ENCODE data around the gene CREB3L2. TPM values are rescaled to one million over a fixed set of nuclear protein-coding genes. Genes with fewer than 3 reads are reported as not detected.

Gene CREB3L2, protein sequence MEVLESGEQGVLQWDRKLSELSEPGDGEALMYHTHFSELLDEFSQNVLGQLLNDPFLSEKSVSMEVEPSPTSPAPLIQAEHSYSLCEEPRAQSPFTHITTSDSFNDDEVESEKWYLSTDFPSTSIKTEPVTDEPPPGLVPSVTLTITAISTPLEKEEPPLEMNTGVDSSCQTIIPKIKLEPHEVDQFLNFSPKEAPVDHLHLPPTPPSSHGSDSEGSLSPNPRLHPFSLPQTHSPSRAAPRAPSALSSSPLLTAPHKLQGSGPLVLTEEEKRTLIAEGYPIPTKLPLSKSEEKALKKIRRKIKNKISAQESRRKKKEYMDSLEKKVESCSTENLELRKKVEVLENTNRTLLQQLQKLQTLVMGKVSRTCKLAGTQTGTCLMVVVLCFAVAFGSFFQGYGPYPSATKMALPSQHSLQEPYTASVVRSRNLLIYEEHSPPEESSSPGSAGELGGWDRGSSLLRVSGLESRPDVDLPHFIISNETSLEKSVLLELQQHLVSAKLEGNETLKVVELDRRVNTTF
- 13.1 and 32.7 TPM in 2 replicates for total RNA-seq

DNA sequence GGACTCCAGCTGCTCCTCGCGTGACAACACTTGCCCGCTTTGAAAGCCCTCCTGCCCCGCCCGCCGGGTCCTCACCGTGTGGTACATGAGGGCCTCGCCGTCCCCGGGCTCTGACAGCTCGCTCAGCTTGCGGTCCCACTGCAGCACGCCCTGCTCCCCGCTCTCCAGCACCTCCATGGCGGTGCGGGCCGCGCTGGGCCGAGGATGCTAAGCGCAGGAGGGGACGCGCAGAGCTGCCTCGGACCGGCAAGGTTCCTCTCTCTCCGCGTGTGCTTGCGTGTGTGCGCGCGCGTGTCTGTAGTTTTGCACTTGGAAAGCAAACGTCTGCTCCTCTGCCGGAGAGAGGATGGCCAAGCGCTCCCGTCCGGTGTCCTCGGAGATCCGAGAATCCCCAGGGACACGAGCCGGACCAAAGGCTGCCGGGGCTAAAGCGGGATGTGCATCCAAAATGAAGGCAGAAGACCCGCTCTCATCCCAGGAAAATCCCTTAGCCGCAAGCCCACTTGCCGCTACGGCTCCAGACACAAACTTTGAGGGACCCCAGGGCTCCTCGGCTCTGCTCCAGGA, at the start of gene CREB3L2:
Gene CREB3L2 (minus strand): TSS at position 558 of the 567 bp plus-strand sequence. CDS start 381 bp downstream, at position 177.

DNA sequence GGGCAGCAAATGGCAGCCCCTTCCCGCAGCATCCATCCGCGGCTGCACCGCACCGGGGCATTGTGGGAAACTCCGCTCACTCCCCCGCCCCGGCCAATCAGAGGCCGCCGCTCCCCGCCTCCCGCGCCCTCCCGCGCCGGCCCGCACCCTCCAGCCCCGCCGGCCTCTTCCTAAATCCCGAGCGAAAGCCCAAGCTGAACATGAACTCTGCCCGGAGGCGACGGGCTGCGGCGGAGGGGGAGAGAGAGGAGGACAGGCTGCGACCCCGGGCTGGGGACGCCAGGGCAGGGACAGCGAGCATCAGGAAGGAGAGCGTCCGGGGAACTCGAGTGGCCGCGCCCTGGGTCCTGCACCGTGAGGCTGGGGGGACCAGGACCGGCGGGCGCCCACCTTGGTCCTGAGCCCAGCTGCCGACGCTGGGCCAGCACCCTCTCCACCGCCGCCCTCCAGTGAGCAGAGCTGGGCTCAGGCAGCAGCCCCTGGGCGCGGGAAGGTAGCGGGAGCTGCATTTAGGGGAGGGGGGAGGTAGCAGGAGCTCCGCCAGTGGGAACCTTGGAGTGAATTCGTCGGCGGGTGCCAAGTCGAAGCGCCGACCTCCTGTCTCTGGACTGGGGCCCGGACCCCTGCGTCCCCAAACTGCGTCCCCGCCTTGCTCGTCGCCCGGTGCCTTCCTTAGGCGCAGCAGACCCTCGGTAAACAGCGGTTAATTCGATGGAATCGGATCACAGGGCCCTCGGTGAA, 154.9 kb downstream of the CREB3L2 start, which contains the start of gene DGKI:
Gene DGKI (minus strand): TSS at position 148 of the 741 bp plus-strand sequence.

Other genes starting within 250 kb of the CREB3L2 start
- 0.86 and 2.5 TPM in 2 replicates for gene DGKI, start 155.1 kb downstream of the CREB3L2 start, total RNA-seq
- not detected in 2 replicates for gene AKR1D1, start 74.4 kb upstream of the CREB3L2 start, total RNA-seq